Mammary epithelial cell (primary cell): Measurements from ENCODE around the gene CYTIP.

ENCODE experiments used
- CTCF ChIP-seq, 2 donors: IDR thresholded peaks in 1 of 2; conservative IDR thresholded peaks in 1 of 2; 2 replicates each; pipeline ENCODE4 v1.5.1; 2011 to 2012; ENCODE audit warnings: inconsistent platforms in 2 of 2, low read length in 2 of 2, mild to moderate bottlenecking in 2 of 2, control low read depth in 1 of 2, low read depth in 1 of 2; ENCODE audit not compliant: insufficient read depth in 1 of 2; ENCODE audit errors: extremely low read depth in 1 of 2
- EZH2 ChIP-seq: IDR thresholded peaks from 2 replicates; pipeline ENCODE4 v1.6.1; 2012; ENCODE audit warnings: low read length, inconsistent platforms, borderline replicate concordance

GRCh38 chr2:157460384-157460837 is 16.5 kb upstream of the CYTIP start:
- no peak for TF ChIP-seq EZH2
- TF ChIP-seq CTCF (conservative IDR thresholded peaks at IDR 0.05 in 1 of 2, IDR thresholded peaks at IDR 0.05 in 1 of 2; ENCODE audit: extremely low read depth in 1 of 2, insufficient read depth in 1 of 2, low read depth in 1 of 2, low read length in 2 of 2), result no peak
